Measurements from ENCODE around the gene NRF1.

GRCh38 chr7:129626896-129627295 is 15.4 kb downstream of the NRF1 start:
- TF ChIP-seq ARNT (IDR thresholded peaks at IDR 0.05), result no peak
- TF ChIP-seq L3MBTL2 (conservative IDR thresholded peaks at IDR 0.05), result no peak
- no peak for TF ChIP-seq FOXK2 (IDR thresholded peaks at IDR 0.05)
- TF ChIP-seq HDGF (IDR thresholded peaks at IDR 0.05; ENCODE audit: borderline replicate concordance), result no peak
- no peak for TF ChIP-seq SUZ12 (IDR thresholded peaks at IDR 0.05)
- TF ChIP-seq NFRKB (IDR thresholded peaks at IDR 0.05), result no peak
- no peak for TF ChIP-seq FOXA1 (IDR thresholded peaks at IDR 0.05)
- TF ChIP-seq TARDBP (IDR thresholded peaks at IDR 0.05), result no peak
- TF ChIP-seq ELF4 (IDR thresholded peaks at IDR 0.05), result no peak

All from HEK293T (cell line).